NCI-H2196 (cell line): ENCODE results near the gene CDKAL1.
"Not testable (repeated sequence)": the region's sequence is repeated elsewhere in the genome, so short reads cannot be mapped to it uniquely, and the experiment has no call there.

Source experiments
- DNase-seq: peaks from one replicate; lab custom pipeline; 2025; ENCODE audit not compliant: unreplicated experiment; lab: John Stamatoyannopoulos, UW

Gene CDKAL1

GRCh38 chr6:20589266-20589665 lies 55.0 kb downstream of the CDKAL1 start:
- peak; percentile 50 for DNase-seq

- DNase-seq: not testable (repeated sequence)
These were observed 56.2 kb downstream of the CDKAL1 start for GRCh38 chr6:20590476-20590875.

GRCh38 chr6:20594299-20594853 lies 60.1 kb downstream of the CDKAL1 start:
- DNase-seq: not testable (repeated sequence)

- DNase-seq: no peak
These were observed 65.2 kb downstream of the CDKAL1 start for GRCh38 chr6:20599302-20600051.

- DNase-seq: no peak
These were observed 66.6 kb downstream of the CDKAL1 start for GRCh38 chr6:20600831-20601230.

- no peak for DNase-seq
These were observed 69.9 kb downstream of the CDKAL1 start for GRCh38 chr6:20604159-20604558.

GRCh38 chr6:20605061-20605460 lies 70.8 kb downstream of the CDKAL1 start:
- no peak for DNase-seq

GRCh38 chr6:20605581-20605980 lies 71.3 kb downstream of the CDKAL1 start:
- no peak for DNase-seq

- no peak for DNase-seq
These were observed 72.6 kb downstream of the CDKAL1 start for GRCh38 chr6:20606831-20607230.

- DNase-seq: no peak
These were observed 74.1 kb downstream of the CDKAL1 start for GRCh38 chr6:20608356-20608755.

- no peak for DNase-seq
These were observed 74.6 kb downstream of the CDKAL1 start for GRCh38 chr6:20608905-20609304.

GRCh38 chr6:20609924-20610323 lies 75.7 kb downstream of the CDKAL1 start:
- not testable (repeated sequence) for DNase-seq

- DNase-seq: no peak
These were observed 76.5 kb downstream of the CDKAL1 start for GRCh38 chr6:20610636-20611370.

GRCh38 chr6:20617537-20617936 lies 83.3 kb downstream of the CDKAL1 start:
- not testable (repeated sequence) for DNase-seq

- no peak for DNase-seq
These were observed 85.8 kb downstream of the CDKAL1 start for GRCh38 chr6:20620043-20620442.

GRCh38 chr6:20623761-20624160 lies 89.5 kb downstream of the CDKAL1 start:
- no peak for DNase-seq

- no peak for DNase-seq
These were observed 91.9 kb downstream of the CDKAL1 start for GRCh38 chr6:20626165-20626564.

GRCh38 chr6:20629509-20629908 lies 95.3 kb downstream of the CDKAL1 start:
- DNase-seq: no peak

GRCh38 chr6:20630136-20630535 lies 95.9 kb downstream of the CDKAL1 start:
- no peak for DNase-seq

- peak; percentile 55 for DNase-seq
These were observed 96.6 kb downstream of the CDKAL1 start for GRCh38 chr6:20630617-20631548.

- no peak for DNase-seq
These were observed 97.3 kb downstream of the CDKAL1 start for GRCh38 chr6:20631549-20631924.
